T-helper 17 cell (primary cell): ENCODE measurements around the gene TGFBR3. TPM values are rescaled to one million over a fixed set of nuclear protein-coding genes. Genes with fewer than 3 reads are reported as not detected.

Source experiments
- ATAC-seq: fragments of 150-1000 bp; cut with Tn5 transposase; 2 replicates; pipeline ENCODE4 v1.10.0; 2021; ENCODE audit warnings: mild to moderate bottlenecking, moderate library complexity
- DNase-seq, 3 donors: peaks; one replicate each; pipeline versions ENCODE4 v3.0.0 to v3.0.0-alpha.2; 2020 to 2021
- H3K9me3 ChIP-seq: one replicate; pipeline ENCODE4 v1.7.0; 2013; ENCODE audit warnings: low read length, mild to moderate bottlenecking; ENCODE audit not compliant: control insufficient read depth, poor library complexity, severe bottlenecking
- H3K27ac Mint-ChIP-seq: one replicate; pipeline ENCODE4 v1.8.0; 2022; ENCODE audit warnings: mild to moderate bottlenecking, moderate library complexity, mixed read lengths
- H3K27me3 Mint-ChIP-seq: one replicate; pipeline ENCODE4 v1.8.0; 2022; ENCODE audit warnings: mixed read lengths
- H3K36me3 Mint-ChIP-seq: one replicate; pipeline ENCODE4 v1.8.0; 2022; ENCODE audit warnings: low read depth, mixed read lengths
- H3K4me1 Mint-ChIP-seq: one replicate; pipeline ENCODE4 v1.8.0; 2022; ENCODE audit warnings: mild to moderate bottlenecking, mixed read lengths
- H3K4me3 Mint-ChIP-seq: one replicate; pipeline ENCODE4 v1.8.0; 2022; ENCODE audit warnings: mild to moderate bottlenecking, moderate library complexity, mixed read lengths
- total RNA-seq, 4 donors: library from RNA in 2 of 4; stranded (reverse) in 2 of 4; gene quantifications; one replicate each; pipeline ENCODE4 v1.2.3 and lab custom pipeline; 2022 to 2026

TGFBR3 gene
- total RNA-seq, 2 donors from 2014 or later = 21.0 to 27.6 TPM

GRCh38 chr1:91725618-91725988 lies 160.3 kb downstream of the TGFBR3 start:
- peaks cover 10% of the 10 kb centered on the region for H3K36me3 Mint-ChIP-seq
- no peaks in the 10 kb centered on the region for H3K9me3 ChIP-seq
- no peak for DNase-seq
- no peaks in the 10 kb centered on the region for H3K27me3 Mint-ChIP-seq
- H3K4me1 Mint-ChIP-seq = peaks cover 15% of the 10 kb centered on the region
- ATAC-seq = no peak
- H3K27ac Mint-ChIP-seq = no peak overlapping the region
- no peak overlapping the region for H3K4me3 Mint-ChIP-seq

GRCh38 chr1:91724644-91725043 lies 161.3 kb downstream of the TGFBR3 start:
- H3K27ac Mint-ChIP-seq = no peak overlapping the region
- no peaks in the 10 kb centered on the region for H3K27me3 Mint-ChIP-seq
- peaks cover 11% of the 10 kb centered on the region for H3K36me3 Mint-ChIP-seq
- H3K4me1 Mint-ChIP-seq = peaks cover 5% of the 10 kb centered on the region
- DNase-seq (no peak), ATAC-seq (no peak)
- H3K4me3 Mint-ChIP-seq = no peak overlapping the region
- no peaks in the 10 kb centered on the region for H3K9me3 ChIP-seq

- H3K36me3 Mint-ChIP-seq = peaks cover 11% of the 10 kb centered on the region
- no peaks in the 10 kb centered on the region for H3K27me3 Mint-ChIP-seq
- H3K27ac Mint-ChIP-seq = no peak overlapping the region
- peaks cover 4% of the 10 kb centered on the region for H3K4me1 Mint-ChIP-seq
- H3K9me3 ChIP-seq = no peaks in the 10 kb centered on the region
- H3K4me3 Mint-ChIP-seq = no peak overlapping the region
- DNase-seq = no peak
- no peak for ATAC-seq
These were observed 161.7 kb downstream of the TGFBR3 start for GRCh38 chr1:91724231-91724630.

- H3K9me3 ChIP-seq = no peaks in the 10 kb centered on the region
- ATAC-seq (no peak), DNase-seq (no peak)
- Mint-ChIP-seq H3K4me1 (peaks cover 2% of the 10 kb centered on the region), H3K4me3 (no peak overlapping the region), H3K27me3 (no peaks in the 10 kb centered on the region), H3K36me3 (peaks cover 7% of the 10 kb centered on the region), H3K27ac (no peak overlapping the region)
These were observed 165.9 kb downstream of the TGFBR3 start for GRCh38 chr1:91720044-91720443.

- Mint-ChIP-seq H3K36me3 (peaks cover 11% of the 10 kb centered on the region), H3K27me3 (no peaks in the 10 kb centered on the region), H3K27ac (no peak overlapping the region), H3K4me3 (no peak overlapping the region), H3K4me1 (peaks cover 9% of the 10 kb centered on the region)
- no peaks in the 10 kb centered on the region for H3K9me3 ChIP-seq
- no peak for ATAC-seq
- no peak for DNase-seq
These were observed 167.1 kb downstream of the TGFBR3 start for GRCh38 chr1:91718877-91719276.

GRCh38 chr1:91718368-91718767 lies 167.6 kb downstream of the TGFBR3 start:
- H3K27me3 Mint-ChIP-seq = no peaks in the 10 kb centered on the region
- no peak overlapping the region for H3K27ac Mint-ChIP-seq
- ATAC-seq (no peak), DNase-seq (no peak)
- no peaks in the 10 kb centered on the region for H3K9me3 ChIP-seq
- H3K4me1 Mint-ChIP-seq = peaks cover 13% of the 10 kb centered on the region
- H3K36me3 Mint-ChIP-seq = peaks cover 11% of the 10 kb centered on the region
- no peak overlapping the region for H3K4me3 Mint-ChIP-seq

- H3K4me1 Mint-ChIP-seq = peaks cover 15% of the 10 kb centered on the region
- H3K27me3 Mint-ChIP-seq = no peaks in the 10 kb centered on the region
- peaks cover 11% of the 10 kb centered on the region for H3K36me3 Mint-ChIP-seq
- no peak overlapping the region for H3K27ac Mint-ChIP-seq
- no peaks in the 10 kb centered on the region for H3K9me3 ChIP-seq
- H3K4me3 Mint-ChIP-seq = no peak overlapping the region
- DNase-seq = no peak
- ATAC-seq = no peak
These were observed 168.1 kb downstream of the TGFBR3 start for GRCh38 chr1:91717839-91718238.

GRCh38 chr1:91716339-91716738 lies 169.6 kb downstream of the TGFBR3 start:
- Mint-ChIP-seq H3K4me3 (no peak overlapping the region), H3K4me1 (peaks cover 21% of the 10 kb centered on the region), H3K36me3 (peaks cover 9% of the 10 kb centered on the region), H3K27me3 (no peaks in the 10 kb centered on the region), H3K27ac (no peak overlapping the region)
- no peaks in the 10 kb centered on the region for H3K9me3 ChIP-seq
- ATAC-seq (no peak), DNase-seq (no peak)

- no peaks in the 10 kb centered on the region for H3K9me3 ChIP-seq
- ATAC-seq = no peak
- Mint-ChIP-seq H3K4me3 (no peak overlapping the region), H3K27me3 (no peaks in the 10 kb centered on the region), H3K4me1 (peaks cover 24% of the 10 kb centered on the region), H3K27ac (no peak overlapping the region), H3K36me3 (peaks cover 10% of the 10 kb centered on the region)
- DNase-seq = no peak
These were observed 170.4 kb downstream of the TGFBR3 start for GRCh38 chr1:91715416-91716000.

- H3K4me1 Mint-ChIP-seq = peaks cover 24% of the 10 kb centered on the region
- no peak overlapping the region for H3K4me3 Mint-ChIP-seq
- no peak overlapping the region for H3K27ac Mint-ChIP-seq
- H3K36me3 Mint-ChIP-seq = peaks cover 9% of the 10 kb centered on the region
- H3K9me3 ChIP-seq = no peaks in the 10 kb centered on the region
- DNase-seq (no peak), ATAC-seq (no peak)
- no peaks in the 10 kb centered on the region for H3K27me3 Mint-ChIP-seq
These were observed 171.0 kb downstream of the TGFBR3 start for GRCh38 chr1:91714867-91715381.

GRCh38 chr1:91712981-91713841 lies 172.7 kb downstream of the TGFBR3 start:
- DNase-seq = no peak
- Mint-ChIP-seq H3K36me3 (peaks cover 9% of the 10 kb centered on the region), H3K4me1 (peaks cover 24% of the 10 kb centered on the region)

GRCh38 chr1:91712393-91712792 lies 173.6 kb downstream of the TGFBR3 start:
- peak overlapping the region; percentile 67 for H3K27ac Mint-ChIP-seq
- H3K9me3 ChIP-seq = no peaks in the 10 kb centered on the region
- no peak for DNase-seq
- H3K4me3 Mint-ChIP-seq = no peak overlapping the region
- peaks cover 27% of the 10 kb centered on the region for H3K4me1 Mint-ChIP-seq
- H3K36me3 Mint-ChIP-seq = peaks cover 14% of the 10 kb centered on the region
- no peak for ATAC-seq
- H3K27me3 Mint-ChIP-seq = no peaks in the 10 kb centered on the region

More at GRCh38 chr1:91712981-91713841, 172.7 kb downstream of the TGFBR3 start:
- Mint-ChIP-seq H3K4me3 (peak overlapping the region; percentile 49), H3K27me3 (no peaks in the 10 kb centered on the region), H3K27ac (peak overlapping the region; percentile 67)
- ATAC-seq = peak; percentile 86
- H3K9me3 ChIP-seq = no peaks in the 10 kb centered on the region

- ATAC-seq (no peak), DNase-seq (no peak)
- Mint-ChIP-seq H3K27ac (peak overlapping the region; percentile 59), H3K36me3 (peaks cover 18% of the 10 kb centered on the region), H3K4me1 (peaks cover 27% of the 10 kb centered on the region), H3K27me3 (no peaks in the 10 kb centered on the region), H3K4me3 (no peak overlapping the region)
- no peaks in the 10 kb centered on the region for H3K9me3 ChIP-seq
These were observed 174.3 kb downstream of the TGFBR3 start for GRCh38 chr1:91711504-91712247.
